NT2/D1 (cell line): ENCODE measurements around the gene CHRNA9.

Source experiments
- DNase-seq: peaks from one replicate; pipeline ENCODE4 v3.0.0-alpha.2; 2011; ENCODE audit warnings: low read depth, low spot score
- H3K27me3 ChIP-seq: 2 replicates; pipeline ENCODE4 v1.6.0; 2011; ENCODE audit warnings: mild to moderate bottlenecking; ENCODE audit not compliant: insufficient read length, insufficient read depth
- H3K36me3 ChIP-seq: 2 replicates; pipeline ENCODE4 v1.6.1; 2011; ENCODE audit warnings: mild to moderate bottlenecking, low read length, mixed read lengths; ENCODE audit not compliant: insufficient read depth, insufficient read length
- H3K4me1 ChIP-seq: 2 replicates; pipeline ENCODE4 v1.5.1; 2011; ENCODE audit not compliant: insufficient read depth, insufficient read length
- H3K4me3 ChIP-seq: 2 replicates; pipeline ENCODE4 v1.5.1; 2011; ENCODE audit warnings: low read depth; ENCODE audit not compliant: insufficient read length
- H3K9ac ChIP-seq: 2 replicates; pipeline ENCODE4 v1.6.0; 2011; ENCODE audit warnings: low read depth; ENCODE audit not compliant: insufficient read length
- H3K9me3 ChIP-seq: 2 replicates; pipeline ENCODE4 v1.5.1; 2011; ENCODE audit warnings: mild to moderate bottlenecking, low read length; ENCODE audit not compliant: insufficient read depth
- SUZ12 ChIP-seq: IDR thresholded peaks from 2 replicates; pipeline ENCODE4 v1.6.1; 2011; ENCODE audit not compliant: insufficient read length, insufficient read depth; ENCODE audit errors: extremely low read depth
- YY1 ChIP-seq: IDR thresholded peaks from 2 replicates; pipeline ENCODE4 v1.6.1; 2011; ENCODE audit not compliant: insufficient read length, insufficient read depth
- ZNF274 ChIP-seq: IDR thresholded peaks from 2 replicates; pipeline ENCODE4 v1.6.1; 2011; ENCODE audit warnings: mild to moderate bottlenecking, low read depth, low read length

Gene CHRNA9

DNA sequence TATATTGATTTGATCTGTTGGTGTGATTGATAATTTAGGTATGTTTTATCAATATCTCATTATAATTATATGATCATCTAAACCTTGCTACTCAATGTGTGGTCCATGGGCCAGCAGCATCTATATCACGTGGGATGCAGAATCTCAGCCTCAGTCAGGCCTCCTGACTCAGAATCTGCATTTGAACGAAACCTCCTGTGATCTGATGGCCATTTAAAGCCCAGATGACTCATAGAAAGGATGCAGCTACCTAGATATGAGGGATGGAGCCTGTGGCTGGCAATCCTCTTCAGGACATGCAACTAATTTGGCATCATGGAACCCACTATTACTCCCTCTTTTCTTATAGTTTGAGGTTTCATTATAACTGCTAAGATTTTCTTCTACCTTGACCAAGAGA, 11.3 kb upstream of the CHRNA9 start:
- no peaks in the 10 kb centered on the region for H3K9me3 ChIP-seq
- no peaks in the 10 kb centered on the region for H3K27me3 ChIP-seq
- H3K4me1 ChIP-seq: peaks cover 3% of the 10 kb centered on the region
- H3K4me3 ChIP-seq: no peak overlapping the region
- no peak for DNase-seq
- H3K9ac ChIP-seq: no peak overlapping the region
- no peaks in the 10 kb centered on the region for H3K36me3 ChIP-seq
- no peak for TF ChIP-seq SUZ12
- TF ChIP-seq YY1: no peak

DNA sequence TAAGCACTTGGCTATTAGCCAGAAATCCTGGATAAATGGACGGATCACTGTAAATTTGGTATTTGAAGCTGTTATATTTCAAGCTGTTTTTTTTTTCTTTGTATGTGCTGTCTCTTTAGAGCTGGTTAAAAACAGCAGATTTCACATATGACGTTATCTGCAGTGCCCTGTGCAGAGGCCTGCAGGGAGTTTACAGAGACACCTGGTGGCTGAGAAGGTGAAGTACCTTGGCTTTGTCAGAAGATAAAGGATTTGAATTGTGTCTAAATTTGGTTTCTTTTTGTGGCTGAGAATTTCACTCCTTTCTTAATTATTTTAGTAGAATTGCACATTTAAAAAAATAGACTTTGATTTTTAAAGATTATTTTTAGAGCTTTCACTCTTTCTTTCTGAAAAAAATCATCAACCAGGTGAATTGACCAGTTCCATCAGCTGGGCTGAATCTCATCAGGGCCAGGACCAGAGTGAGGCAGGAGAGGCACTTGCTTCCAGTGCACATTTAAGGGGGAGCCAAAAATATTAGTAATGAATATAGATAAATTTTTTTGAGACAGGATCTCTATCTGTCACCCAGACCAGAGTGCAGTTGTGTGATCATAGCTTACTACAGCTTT, 9.6 kb upstream of the CHRNA9 start:
- Histone ChIP-seq H3K27me3 (no peaks in the 10 kb centered on the region), H3K9ac (no peak overlapping the region), H3K36me3 (no peaks in the 10 kb centered on the region), H3K9me3 (no peaks in the 10 kb centered on the region), H3K4me1 (peaks cover 3% of the 10 kb centered on the region), H3K4me3 (no peak overlapping the region)
- TF ChIP-seq YY1 (no peak), ZNF274 (no peak), SUZ12 (no peak)
- no peak for DNase-seq

- no peak for DNase-seq
- no peak overlapping the region for H3K4me3 ChIP-seq
- no peaks in the 10 kb centered on the region for H3K27me3 ChIP-seq
- TF ChIP-seq ZNF274 (no peak), SUZ12 (no peak), YY1 (no peak)
- H3K36me3 ChIP-seq: no peaks in the 10 kb centered on the region
- no peaks in the 10 kb centered on the region for H3K9me3 ChIP-seq
- no peak overlapping the region for H3K9ac ChIP-seq
- no peaks in the 10 kb centered on the region for H3K4me1 ChIP-seq
These were observed 7.8 kb upstream of the CHRNA9 start for GRCh38 chr4:40327340-40327739.

- no peak for TF ChIP-seq SUZ12
- no peak for TF ChIP-seq ZNF274
- TF ChIP-seq YY1: no peak
- no peak overlapping the region for H3K4me3 ChIP-seq
- DNase-seq: no peak
- H3K27me3 ChIP-seq: no peaks in the 10 kb centered on the region
- H3K9me3 ChIP-seq: peaks cover 3% of the 10 kb centered on the region; the same call in 1 of the 2 replicates
- H3K4me1 ChIP-seq: no peaks in the 10 kb centered on the region
- no peak overlapping the region for H3K9ac ChIP-seq
- no peaks in the 10 kb centered on the region for H3K36me3 ChIP-seq
These were observed 6.8 kb upstream of the CHRNA9 start for GRCh38 chr4:40328383-40328782.

DNA sequence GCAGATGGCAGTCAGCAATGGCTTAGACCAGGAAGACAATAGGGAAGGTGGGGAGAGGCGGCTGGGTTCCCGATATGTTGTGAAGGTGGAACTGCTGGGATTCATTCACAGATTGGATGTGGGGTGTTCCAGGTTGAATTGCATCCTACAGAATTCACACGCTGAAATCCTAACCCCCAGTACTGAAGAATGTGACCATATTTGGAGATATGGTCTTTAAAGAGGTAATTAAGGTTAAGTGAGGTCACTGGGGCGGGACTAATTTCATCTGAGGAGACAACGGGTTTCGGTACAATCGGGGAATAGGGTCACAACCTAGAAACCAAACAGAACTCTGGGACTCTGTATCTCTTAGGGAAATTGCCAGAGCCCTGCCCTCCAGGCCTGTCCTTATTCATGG, 5.3 kb upstream of the CHRNA9 start:
- no peak overlapping the region for H3K9ac ChIP-seq
- no peak overlapping the region for H3K4me3 ChIP-seq
- peaks cover 8% of the 10 kb centered on the region; the same call in 1 of the 2 replicates for H3K9me3 ChIP-seq
- TF ChIP-seq YY1 (no peak), SUZ12 (no peak), ZNF274 (no peak)
- no peaks in the 10 kb centered on the region for H3K36me3 ChIP-seq
- DNase-seq: no peak
- peaks cover 2% of the 10 kb centered on the region for H3K4me1 ChIP-seq
- H3K27me3 ChIP-seq: no peaks in the 10 kb centered on the region

GRCh38 chr4:40330536-40330935, 4.6 kb upstream of the CHRNA9 start:
- TF ChIP-seq ZNF274 (no peak), YY1 (no peak), SUZ12 (no peak)
- DNase-seq: no peak
- no peak overlapping the region for H3K4me3 ChIP-seq
- H3K9ac ChIP-seq: no peak overlapping the region
- H3K27me3 ChIP-seq: no peaks in the 10 kb centered on the region
- peaks cover 2% of the 10 kb centered on the region for H3K4me1 ChIP-seq
- H3K36me3 ChIP-seq: no peaks in the 10 kb centered on the region
- H3K9me3 ChIP-seq: peaks cover 8% of the 10 kb centered on the region; the same call in 1 of the 2 replicates

- H3K36me3 ChIP-seq: no peaks in the 10 kb centered on the region
- peaks cover 8% of the 10 kb centered on the region; the same call in 1 of the 2 replicates for H3K9me3 ChIP-seq
- no peak for DNase-seq
- H3K4me1 ChIP-seq: peaks cover 2% of the 10 kb centered on the region
- no peak overlapping the region for H3K4me3 ChIP-seq
- H3K27me3 ChIP-seq: no peaks in the 10 kb centered on the region
- TF ChIP-seq YY1 (no peak), SUZ12 (no peak), ZNF274 (no peak)
- no peak overlapping the region for H3K9ac ChIP-seq
These were observed 3.9 kb upstream of the CHRNA9 start for GRCh38 chr4:40331101-40331745.
